HFF-Myc (cell line): ENCODE measurements around the gene HSDL1.

Source experiments
- DNase-seq: peaks from one replicate; pipeline ENCODE4 v3.0.0-alpha.2; 2011; ENCODE audit warnings: low read depth; ENCODE audit errors: extremely low read depth
- H3K4me3 ChIP-seq: replicated peaks from 2 replicates; pipeline ENCODE4 v1.5.1; 2011; ENCODE audit warnings: low read depth, mild to moderate bottlenecking, control low read depth, low read length
- TF ChIP-seq, protein P1 (sequence below): IDR thresholded peaks from 2 replicates; pipeline ENCODE4 v1.5.1; 2012; ENCODE audit warnings: mild to moderate bottlenecking, low read depth, low read length, control low read depth; ENCODE audit errors: missing control alignments

Gene HSDL1

DNA sequence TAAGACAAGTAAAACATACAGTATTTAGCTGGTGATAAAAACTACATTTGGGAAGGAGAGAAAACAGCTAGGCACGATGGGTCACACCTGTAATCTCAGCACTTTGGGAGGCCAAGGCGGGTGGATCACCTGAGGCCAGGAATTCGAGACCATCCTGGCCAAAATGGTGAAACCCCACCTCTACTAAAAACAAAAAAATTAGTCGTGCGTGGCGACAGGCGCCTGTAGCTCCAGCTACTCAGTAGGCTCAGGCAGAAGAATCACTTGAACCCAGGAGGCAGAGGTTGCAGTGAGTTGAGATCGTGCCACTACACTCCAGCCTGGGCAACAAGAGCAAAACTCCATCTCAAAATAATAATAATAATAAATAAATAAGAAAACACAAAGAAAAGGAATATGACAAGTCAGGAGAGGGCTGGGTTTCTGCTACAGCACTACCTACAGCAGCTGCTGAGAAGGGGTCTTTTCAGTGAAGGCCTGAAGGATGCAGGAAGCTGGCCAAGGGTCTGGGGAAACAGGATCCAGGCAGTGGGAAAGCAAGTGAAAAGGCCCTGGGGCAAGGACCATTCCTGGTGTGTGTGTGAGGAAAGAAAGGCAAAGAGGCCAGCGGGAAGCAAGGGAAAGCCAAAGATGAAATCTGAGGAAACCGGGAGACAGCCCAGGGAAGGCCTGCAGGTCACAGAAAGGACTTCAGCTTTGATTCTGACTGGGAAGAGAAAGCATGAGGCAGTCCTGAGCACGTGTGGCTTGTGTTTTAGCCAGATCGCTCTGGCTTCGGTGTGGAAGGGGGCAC, 38.8 kb downstream of the HSDL1 start:
- DNase-seq = no peak
- TF ChIP-seq, protein P1, sequence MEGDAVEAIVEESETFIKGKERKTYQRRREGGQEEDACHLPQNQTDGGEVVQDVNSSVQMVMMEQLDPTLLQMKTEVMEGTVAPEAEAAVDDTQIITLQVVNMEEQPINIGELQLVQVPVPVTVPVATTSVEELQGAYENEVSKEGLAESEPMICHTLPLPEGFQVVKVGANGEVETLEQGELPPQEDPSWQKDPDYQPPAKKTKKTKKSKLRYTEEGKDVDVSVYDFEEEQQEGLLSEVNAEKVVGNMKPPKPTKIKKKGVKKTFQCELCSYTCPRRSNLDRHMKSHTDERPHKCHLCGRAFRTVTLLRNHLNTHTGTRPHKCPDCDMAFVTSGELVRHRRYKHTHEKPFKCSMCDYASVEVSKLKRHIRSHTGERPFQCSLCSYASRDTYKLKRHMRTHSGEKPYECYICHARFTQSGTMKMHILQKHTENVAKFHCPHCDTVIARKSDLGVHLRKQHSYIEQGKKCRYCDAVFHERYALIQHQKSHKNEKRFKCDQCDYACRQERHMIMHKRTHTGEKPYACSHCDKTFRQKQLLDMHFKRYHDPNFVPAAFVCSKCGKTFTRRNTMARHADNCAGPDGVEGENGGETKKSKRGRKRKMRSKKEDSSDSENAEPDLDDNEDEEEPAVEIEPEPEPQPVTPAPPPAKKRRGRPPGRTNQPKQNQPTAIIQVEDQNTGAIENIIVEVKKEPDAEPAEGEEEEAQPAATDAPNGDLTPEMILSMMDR = no peak
- H3K4me3 ChIP-seq = no peak overlapping the region

DNA sequence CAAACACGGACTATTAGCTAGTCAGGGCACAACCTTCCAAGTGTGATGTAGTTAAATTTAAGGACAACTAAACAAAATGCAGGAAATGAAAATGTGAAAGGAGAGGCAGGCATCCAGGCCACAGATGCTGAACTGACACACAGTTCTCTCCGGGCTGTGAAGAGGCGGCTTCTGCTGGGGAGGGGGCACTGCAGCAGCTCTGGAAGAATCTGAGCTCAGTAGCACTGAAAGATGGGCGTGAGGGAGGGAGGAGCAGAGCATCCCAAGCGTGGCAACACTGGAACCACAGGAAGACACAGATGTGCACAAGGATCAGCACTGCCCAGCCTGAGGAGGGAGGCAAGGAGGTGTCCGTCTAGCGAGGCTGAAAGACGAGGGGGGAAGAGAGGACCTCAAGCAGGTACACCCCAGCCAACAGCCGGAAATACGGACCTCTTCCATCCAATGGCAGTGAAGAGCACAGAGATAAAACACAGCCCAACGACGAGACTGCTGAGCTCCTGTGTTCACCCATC, 39.6 kb downstream of the HSDL1 start:
- TF ChIP-seq, protein P1 = no peak
- DNase-seq = no peak

DNA sequence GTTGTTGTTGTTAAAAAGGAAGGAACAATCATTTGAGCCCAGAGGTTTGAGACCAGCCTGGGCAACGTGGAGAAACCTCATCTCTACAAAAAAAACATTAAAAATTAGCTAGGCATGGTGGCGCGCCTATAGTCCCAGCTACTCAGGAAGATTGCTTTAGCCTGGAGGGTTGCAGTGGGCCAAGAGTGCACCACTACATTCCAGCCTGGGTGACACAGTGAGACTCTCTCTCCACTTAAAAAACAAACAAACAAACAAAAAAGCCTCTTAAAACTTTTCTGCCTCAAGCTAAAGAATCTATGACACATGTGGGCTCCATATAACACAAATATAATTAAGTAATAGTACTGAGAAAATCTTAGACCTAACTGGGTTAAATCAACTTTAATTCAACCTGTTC, 40.7 kb downstream of the HSDL1 start:
- TF ChIP-seq, protein P1 = no peak
- no peak for DNase-seq
- no peak overlapping the region for H3K4me3 ChIP-seq

More for the DNA sequence above, 39.6 kb downstream of the HSDL1 start:
- no peak overlapping the region for H3K4me3 ChIP-seq

DNA sequence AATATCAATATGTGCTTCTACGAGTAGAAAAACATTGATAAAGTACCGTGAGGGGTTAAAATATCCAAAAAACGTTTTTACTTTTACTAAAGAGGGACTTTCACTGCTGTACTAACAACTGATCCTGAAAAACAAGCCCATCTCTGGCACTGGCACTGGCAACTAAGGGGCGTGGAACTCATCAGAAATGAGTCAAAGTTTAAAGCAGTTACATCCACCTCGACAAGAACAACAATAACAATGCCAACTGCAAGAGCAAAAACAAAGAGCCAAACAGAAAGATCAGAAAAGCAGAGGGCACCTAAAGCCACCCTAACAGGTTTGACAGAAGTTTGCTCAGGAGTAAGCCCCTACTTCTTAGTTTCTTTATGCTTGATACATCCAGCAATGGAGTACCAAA, 41.3 kb downstream of the HSDL1 start:
- TF ChIP-seq, protein P1 = no peak
- no peak for DNase-seq
- H3K4me3 ChIP-seq = no peak overlapping the region

DNA sequence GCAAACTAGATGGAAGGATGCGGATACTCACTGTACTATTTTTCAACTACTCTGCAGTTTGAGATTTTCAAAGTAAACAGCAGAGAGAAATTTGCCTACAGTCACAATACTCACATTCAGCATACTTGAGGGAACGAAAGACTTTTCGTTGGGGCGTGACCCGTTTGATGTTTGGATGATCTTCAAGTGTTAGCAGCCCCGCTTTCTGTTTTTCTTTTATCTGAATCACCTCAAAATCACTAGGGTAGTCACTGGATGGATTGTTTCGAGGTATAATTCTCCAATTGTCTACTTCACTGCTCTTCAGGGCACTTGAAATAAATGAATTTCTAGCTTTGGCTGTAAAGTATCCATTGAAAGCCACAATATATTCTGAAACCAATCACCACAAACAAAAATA, 46.0 kb downstream of the HSDL1 start:
- H3K4me3 ChIP-seq = no peak overlapping the region
- DNase-seq = no peak
- TF ChIP-seq, protein P1 = no peak

DNA sequence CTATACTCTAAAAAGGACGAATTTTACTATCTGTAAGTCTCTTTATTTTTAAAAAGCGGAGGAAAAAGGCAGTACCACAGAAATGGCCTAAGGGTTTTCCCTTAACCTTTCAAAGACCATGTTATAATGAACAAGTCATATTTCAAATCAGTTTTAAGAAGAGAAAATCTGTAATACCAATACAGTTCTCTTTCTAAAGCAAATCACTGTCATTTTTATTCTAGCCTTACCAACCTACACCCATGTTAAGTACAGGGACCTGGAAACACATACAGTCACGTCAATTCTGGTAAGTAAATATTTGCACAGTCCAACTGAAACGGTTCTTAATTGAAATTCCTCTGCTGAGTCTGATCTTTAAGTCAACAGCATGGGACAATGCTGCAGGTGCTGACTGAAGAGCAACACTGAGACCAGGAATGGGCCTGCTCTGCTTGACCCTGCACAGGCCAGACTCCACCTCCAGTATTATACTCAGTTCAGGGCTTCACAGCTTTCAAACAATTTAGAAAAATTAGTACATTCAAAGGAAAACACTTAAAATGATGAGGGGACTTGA, 48.5 kb downstream of the HSDL1 start:
- no peak for DNase-seq
- H3K4me3 ChIP-seq = no peak overlapping the region
- TF ChIP-seq, protein P1 = no peak
